Left kidney (tissue), 2 donors: Measurements from ENCODE around the gene GAS7. TPM values are rescaled to one million over a fixed set of nuclear protein-coding genes. Genes with fewer than 3 reads are reported as not detected.

Experiments
- DNase-seq: peaks from one replicate; pipeline ENCODE4 v3.0.0-alpha.2; 2013
- polyA plus RNA-seq: library from polyadenylated mRNA; unstranded; fragments of 120-200 nt; gene quantifications from one replicate; pipeline ENCODE4 v1.2.1, GENCODE V29; 2013; ENCODE audit not compliant: insufficient read length

Gene GAS7
- polyA plus RNA-seq, 1 donor = 16.9 TPM

- no peak for DNase-seq
These were observed 217.0 kb downstream of the GAS7 start for GRCh38 chr17:9981344-9981915.

GRCh38 chr17:9979463-9979995 lies 218.9 kb downstream of the GAS7 start:
- no peak for DNase-seq

- no peak for DNase-seq
These were observed 221.2 kb downstream of the GAS7 start for GRCh38 chr17:9977180-9977575.

GRCh38 chr17:9976283-9977179 lies 221.9 kb downstream of the GAS7 start:
- DNase-seq = no peak

GRCh38 chr17:9974448-9975381 lies 223.7 kb downstream of the GAS7 start:
- DNase-seq = no peak

- no peak for DNase-seq
These were observed 224.5 kb downstream of the GAS7 start for GRCh38 chr17:9973669-9974447.

GRCh38 chr17:9971991-9972390 lies 226.4 kb downstream of the GAS7 start:
- no peak for DNase-seq

GRCh38 chr17:9969301-9969935 lies 229.0 kb downstream of the GAS7 start:
- no peak for DNase-seq

- DNase-seq = no peak
These were observed 229.5 kb downstream of the GAS7 start for GRCh38 chr17:9968881-9969280.

- no peak for DNase-seq
These were observed 230.4 kb downstream of the GAS7 start for GRCh38 chr17:9968008-9968407.

GRCh38 chr17:9959377-9959981 lies 238.9 kb downstream of the GAS7 start:
- no peak for DNase-seq

- DNase-seq = no peak
These were observed 239.7 kb downstream of the GAS7 start for GRCh38 chr17:9958586-9959281.

GRCh38 chr17:9957244-9957643 lies 241.2 kb downstream of the GAS7 start:
- no peak for DNase-seq

GRCh38 chr17:9956474-9957131 lies 241.8 kb downstream of the GAS7 start:
- DNase-seq = no peak

GRCh38 chr17:9953492-9953891 lies 244.9 kb downstream of the GAS7 start:
- DNase-seq = no peak

GRCh38 chr17:9951803-9952202 lies 246.6 kb downstream of the GAS7 start:
- DNase-seq = no peak

- DNase-seq = no peak
These were observed 249.5 kb downstream of the GAS7 start for GRCh38 chr17:9948928-9949327.

- no peak for DNase-seq
These were observed 253.7 kb downstream of the GAS7 start for GRCh38 chr17:9944704-9945103.

- DNase-seq = no peak
These were observed 255.1 kb downstream of the GAS7 start for GRCh38 chr17:9943343-9943742.
